Neural progenitor cell (in vitro differentiated cells): ENCODE measurements around the gene ZNF346.

Experiments
- EZH2 ChIP-seq: fragments of 200-600 bp; sonication (generic); IDR thresholded peaks from 2 replicates; pipeline ENCODE4 v1.6.1; 2017; ENCODE audit warnings: antibody characterized with exemption, mild to moderate bottlenecking, moderate library complexity
- TF ChIP-seq, protein P1 (sequence below): fragments of 200-600 bp; sonication (generic); IDR thresholded peaks from 2 replicates; pipeline ENCODE4 v1.5.1; 2017; ENCODE audit warnings: antibody characterized with exemption, mild to moderate bottlenecking

DNA sequence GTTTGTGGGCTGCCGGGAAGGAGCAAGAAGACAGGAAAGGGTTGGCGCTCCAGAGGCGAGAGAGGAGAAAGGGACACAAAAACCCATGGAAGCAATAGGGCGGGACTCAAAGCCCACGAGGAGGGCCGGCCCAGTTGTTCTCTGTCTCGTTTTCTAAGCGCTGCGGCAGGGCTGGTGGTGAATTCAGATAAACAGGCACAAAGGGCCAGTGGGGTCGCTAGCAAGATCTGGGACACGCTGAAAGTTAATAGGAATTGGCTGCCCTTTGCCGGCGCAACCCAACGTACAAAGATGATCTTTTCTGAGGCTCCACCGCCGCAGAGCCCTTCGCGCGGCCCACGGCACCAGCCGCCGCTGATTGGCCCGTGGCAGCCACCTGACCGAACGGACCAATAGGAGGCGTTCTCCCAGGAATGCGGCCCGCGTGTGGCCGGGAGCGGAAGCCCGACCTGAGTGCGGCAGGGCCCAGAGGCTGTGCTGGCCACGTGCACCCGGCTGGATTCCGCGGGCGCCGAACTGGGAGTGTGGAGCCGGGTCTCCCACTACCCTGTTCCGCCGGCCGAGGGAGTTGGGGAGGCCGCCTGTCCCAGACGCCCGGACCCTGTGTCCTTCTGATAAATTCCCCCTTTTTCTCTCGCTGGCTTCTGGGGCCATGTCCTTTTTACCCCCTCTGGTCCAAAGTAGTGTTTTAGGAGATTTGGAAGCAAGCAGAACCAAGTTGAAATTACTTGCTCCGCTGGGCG is 94.3 kb downstream of the ZNF346 start:
- TF ChIP-seq, protein P1, sequence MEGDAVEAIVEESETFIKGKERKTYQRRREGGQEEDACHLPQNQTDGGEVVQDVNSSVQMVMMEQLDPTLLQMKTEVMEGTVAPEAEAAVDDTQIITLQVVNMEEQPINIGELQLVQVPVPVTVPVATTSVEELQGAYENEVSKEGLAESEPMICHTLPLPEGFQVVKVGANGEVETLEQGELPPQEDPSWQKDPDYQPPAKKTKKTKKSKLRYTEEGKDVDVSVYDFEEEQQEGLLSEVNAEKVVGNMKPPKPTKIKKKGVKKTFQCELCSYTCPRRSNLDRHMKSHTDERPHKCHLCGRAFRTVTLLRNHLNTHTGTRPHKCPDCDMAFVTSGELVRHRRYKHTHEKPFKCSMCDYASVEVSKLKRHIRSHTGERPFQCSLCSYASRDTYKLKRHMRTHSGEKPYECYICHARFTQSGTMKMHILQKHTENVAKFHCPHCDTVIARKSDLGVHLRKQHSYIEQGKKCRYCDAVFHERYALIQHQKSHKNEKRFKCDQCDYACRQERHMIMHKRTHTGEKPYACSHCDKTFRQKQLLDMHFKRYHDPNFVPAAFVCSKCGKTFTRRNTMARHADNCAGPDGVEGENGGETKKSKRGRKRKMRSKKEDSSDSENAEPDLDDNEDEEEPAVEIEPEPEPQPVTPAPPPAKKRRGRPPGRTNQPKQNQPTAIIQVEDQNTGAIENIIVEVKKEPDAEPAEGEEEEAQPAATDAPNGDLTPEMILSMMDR = no peak
- no peak for TF ChIP-seq EZH2
